ENCODE measurements around the gene ATP23.

The ATP23 gene, protein sequence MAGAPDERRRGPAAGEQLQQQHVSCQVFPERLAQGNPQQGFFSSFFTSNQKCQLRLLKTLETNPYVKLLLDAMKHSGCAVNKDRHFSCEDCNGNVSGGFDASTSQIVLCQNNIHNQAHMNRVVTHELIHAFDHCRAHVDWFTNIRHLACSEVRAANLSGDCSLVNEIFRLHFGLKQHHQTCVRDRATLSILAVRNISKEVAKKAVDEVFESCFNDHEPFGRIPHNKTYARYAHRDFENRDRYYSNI

DNA sequence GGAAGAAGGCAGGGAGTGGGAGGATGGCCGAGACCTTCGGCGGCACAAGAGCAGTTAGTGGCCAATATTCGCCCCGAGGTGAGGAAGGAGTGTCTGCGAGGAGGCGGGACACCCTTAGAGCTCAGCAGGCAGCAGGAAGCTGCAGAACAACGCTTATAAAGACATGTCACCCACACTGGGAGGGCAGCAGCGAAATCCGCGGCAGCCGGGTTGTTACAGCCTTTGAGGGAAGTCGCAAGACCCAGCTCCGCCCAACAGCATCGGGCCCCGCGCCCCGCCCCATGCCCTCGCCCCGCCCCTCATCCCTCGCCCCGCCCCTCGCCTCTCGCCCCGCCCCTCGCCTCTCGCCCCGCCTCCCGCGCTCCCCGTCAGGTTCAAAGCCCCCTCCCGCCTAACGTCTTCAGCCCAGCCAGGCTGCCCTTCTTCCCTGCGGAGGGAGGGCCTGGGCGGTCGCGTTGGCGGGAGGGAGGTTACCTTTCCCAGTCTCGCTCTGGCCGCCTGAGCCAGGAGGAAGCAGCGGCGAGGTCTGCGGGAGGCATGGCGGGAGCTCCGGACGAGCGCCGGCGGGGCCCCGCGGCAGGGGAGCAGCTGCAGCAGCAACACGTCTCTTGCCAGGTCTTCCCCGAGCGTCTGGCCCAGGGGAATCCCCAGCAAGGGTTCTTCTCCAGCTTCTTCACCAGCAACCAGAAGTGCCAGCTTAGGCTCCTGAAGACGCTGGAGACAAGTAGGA lies at the start of gene ATP23:
Gene ATP23 (plus strand): TSS at position 403 of the 730 bp plus-strand sequence. CDS start 135 bp downstream, at position 538.
- peak; percentile 92 for DNase-seq

DNA sequence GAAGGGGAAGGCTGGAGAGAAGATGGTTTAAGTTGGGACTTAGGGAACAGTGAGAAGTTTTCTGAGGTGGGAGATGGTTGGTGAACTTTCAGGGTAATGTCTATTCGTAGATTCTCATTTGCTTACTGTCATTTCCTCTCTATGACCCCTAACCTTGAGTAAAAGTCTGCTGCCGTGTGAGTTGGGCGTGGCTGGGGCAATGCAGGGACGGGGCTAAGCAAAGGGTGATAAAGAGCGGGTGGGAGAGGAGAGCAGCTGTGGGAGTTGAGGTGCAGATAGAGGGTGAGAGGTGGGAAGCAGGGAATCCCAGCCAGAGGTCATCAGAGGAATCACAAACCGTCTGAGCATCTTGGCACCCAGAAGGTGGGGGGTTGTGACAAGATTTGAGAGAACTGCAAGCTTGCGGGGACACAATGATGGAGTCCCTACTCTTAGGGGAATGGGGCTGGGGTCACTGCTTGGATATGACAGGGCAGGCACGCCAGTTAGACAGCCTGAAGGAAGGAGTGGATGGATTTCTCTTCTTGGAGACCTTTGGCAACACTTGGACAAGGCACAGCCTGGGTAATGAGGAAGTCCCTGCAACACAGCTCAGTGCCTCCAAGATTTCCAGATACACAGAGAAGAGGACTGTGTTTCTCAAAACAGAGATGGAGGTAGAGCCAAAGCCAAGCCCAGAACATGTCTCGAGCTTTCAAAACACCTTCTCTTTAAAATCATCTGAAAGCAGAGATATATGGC lies 49.0 kb upstream of the ATP23 start:
- DNase-seq, result no peak

DNA sequence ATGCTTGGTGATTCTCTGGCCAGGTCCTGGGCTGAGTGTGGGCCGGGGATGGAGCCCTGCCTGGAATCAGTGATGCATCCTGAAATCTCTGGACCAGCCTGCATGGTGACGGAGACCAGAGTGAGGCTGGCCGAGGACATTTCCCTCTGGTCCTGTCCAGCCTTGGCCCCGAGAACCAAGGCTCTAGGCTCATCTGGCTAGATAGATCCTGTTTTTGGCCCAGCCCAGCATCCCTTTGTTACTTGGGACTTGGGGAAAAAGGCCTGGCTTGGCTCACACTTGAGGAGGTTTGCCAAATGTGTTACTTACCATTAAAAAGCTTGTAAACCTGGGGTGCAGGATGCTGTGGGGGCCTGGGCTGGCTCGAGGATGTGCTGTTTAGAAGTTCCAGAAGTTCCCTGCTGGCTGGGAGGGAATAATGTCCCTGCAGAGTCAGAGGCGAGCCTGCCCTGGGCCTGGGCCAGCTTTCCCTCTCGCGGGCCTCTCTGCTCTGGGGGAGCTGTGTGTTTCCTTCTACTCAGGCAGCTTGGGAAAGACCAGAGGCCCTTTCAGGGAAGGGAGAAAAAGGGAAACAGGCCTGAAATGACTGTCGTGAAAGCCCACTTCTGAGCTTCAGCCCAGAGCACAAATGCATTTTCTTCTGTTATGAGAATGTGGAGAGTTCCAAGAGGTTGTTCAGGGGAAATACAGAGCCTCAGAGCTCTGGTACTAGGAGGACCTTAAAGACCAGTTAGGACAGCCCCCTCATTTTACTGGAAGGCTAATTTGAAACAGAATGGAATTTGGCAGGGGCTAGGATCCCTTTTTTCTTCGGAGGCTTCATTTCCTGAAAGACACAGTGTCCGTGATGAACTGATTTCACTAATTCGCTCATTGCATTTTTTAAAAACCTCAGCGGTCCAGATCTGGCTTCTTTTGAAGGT lies 47.7 kb upstream of the ATP23 start:
- DNase-seq, result no peak

DNA sequence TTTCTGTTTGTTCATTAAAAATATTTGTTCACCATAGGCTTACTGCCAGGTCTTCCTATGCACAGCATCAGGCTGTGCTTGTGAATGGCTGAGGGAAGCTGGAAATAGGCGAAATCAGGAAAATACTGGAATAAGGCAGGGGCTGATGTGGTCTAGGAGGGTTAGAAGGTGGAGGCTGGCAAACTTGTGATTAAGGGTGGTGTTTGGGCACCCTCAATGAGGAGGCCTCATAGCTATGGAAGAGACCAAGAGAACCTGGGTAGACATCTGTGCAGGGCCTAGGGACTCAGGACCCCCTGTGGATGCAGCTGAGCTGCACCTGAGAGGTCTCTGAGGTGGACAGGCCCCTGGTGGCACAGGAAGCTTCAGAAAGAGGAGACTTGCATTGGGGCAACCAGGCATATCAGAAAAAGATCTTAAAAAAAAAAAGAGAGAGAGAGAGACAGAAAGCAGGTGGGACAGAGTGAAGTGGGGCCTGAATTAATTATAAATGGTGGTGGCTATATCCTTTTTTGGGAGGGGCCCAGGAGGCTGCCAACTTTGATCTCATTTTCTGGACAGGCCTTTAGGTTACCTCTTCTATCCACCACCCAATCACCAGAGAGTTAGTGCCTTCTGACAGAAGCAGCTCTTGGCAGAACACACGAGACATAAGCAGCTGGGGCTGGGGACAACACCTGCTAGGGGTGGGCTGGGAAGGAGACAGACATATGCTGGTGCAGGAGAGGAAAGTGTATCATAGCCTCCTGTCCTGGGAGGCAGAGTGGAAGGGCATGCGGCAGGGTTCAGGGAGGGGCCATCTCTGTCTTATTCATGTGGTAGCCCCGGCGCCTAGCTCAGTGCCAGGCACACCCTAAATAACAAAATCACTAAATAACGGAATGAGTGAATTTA lies 46.7 kb upstream of the ATP23 start:
- DNase-seq, result peak; percentile 72

DNA sequence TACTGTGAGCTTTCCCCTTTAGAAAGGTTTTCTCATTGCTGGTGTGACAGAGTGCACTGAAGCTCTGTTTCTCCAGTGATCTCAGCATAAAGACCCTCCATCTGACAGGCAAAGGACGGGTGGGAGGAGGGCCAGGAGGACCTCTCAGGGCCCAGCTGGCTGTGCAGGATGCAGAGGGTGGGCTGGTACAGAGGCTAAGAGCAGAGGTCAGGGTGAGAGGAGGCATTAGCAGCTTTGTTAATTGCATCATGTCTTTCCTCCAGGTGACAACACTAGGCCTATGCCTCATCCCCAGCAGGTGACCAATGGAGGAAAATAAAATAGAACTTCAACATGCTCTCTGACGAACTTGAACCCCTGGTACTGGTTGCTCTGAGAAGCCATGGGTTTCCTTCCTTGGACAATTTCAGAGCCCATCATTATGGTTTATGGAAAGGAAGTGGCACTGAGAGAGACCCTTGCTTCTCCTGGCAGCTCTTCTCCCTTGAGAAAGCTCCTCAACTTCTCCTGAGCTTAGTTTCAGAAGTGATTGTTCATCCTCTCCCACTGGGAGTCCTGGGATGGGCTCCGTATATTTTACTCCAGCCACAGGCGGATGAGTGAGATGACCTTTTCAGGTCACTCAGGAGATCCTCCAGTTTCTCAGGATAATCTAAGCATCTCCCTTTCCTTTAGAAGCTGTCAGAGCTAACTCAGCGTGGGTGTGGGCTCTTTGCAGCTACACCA lies 45.8 kb upstream of the ATP23 start:
- no peak for DNase-seq

DNA sequence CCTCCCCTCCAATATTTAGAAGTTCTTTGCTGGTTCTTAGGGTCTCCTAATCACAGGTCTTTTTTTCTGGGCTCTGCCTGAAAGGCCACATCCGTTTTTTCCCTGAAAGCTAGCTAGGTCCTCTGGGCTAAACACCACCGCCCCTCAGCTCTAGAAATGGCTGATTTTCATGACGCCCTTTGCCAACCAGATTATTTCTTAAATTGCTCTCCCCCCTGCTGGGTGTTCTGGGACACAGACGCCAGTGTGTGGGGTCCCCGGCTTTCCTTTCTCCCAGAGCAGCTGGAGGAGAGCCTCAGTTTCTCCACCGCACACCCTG lies 45.3 kb upstream of the ATP23 start:
- DNase-seq, result no peak

DNA sequence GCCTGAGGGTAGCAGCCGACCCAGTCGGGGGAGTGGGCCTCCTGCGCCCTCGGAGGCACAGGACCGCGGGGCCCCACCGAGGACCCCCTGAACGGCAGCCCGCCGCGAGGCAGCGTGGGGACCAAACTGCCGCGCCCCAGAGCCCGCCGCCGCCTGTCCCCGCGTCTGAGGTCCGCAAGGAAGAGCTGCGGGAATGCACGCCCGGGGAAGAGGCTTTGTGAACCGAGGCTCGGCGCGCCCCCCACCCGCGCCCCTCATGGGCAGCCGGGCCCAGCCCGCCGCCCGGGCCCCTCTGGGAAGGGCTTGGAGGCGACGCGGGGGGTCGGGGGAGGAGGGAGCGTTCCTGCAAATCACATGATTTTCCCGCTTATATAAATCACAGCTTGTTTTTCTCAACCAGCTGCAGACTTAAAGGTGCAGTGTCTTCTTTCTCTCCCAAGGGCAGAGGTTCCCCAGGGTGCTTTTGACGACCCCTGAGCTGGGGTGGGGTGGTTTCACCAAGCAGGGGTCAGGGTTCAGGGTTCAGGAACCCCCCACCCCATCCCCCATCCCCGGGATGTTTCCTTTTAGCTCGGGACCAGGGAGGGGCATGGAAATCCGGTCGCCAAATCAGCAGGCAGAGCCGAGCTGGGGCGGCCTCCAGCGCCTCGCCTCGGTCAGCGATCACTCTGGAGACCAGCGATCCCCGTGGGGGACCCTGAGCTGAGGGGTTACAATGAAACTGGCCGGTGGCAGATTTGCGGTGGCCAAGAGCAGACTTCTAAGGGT lies 44.7 kb upstream of the ATP23 start:
- DNase-seq, result peak; percentile 32

DNA sequence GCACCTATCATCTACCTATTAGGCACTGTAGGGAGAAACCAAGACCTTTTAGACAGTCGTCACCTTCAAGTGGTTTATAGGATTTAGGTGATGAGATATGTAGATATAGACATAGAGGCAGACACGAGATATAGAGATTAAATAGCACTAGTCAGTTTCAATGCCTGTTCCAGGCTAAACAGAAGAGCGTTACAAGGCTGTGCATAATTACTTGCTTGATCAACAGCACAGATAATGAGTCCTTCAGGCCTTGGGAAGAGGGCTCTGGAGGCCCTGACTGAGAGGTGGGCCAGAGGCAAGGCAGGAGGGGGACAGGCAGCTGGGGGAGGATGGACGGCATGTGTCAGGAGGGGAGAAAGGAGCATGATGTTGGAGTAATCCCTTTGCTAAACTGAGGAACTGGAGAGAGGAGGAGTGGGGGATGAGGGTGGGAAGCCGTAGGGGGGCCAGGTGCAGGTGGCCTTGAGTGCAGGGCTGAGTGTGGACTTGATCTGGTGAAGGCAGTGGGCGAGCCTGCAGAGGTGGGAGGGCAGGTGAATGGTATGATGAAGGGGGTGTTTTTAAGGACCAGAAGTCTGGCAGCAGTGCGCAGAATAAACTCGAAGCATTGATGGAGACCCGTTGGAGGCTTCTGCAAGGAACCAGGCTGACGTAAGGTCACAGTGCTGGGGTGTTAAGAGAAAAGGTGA lies 43.9 kb upstream of the ATP23 start:
- no peak for DNase-seq

DNA sequence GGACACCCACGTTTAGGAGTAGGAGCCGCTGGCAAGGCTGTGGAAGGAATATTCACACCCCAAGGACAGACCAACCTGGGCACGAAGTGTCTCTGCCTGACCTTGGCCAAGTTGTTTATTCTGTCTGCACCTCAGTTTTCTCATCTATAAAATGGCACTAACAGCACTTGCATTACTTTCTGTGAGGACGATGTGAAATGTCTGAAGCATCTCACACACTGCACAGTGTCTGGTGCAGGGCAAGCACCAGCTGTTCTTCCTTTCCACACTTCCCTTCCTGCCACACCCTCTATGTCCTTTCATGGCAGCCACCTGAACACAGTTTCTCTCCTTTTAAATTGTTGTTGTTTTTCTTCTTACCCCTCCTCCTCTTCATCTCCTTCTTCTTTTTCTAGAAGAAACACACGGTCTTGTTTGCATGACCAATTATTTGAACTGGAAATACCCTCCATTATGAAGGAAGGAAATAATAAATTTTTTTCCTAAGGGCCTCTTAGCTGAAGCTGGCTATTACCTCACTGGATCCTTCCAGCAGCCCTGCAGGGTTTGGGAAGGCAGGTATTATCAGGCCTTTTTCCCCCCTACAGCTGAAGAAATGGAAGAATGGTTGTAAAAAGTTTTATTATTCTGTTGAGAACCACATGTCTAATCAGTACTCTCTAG lies 42.9 kb upstream of the ATP23 start:
- peak; percentile 66 for DNase-seq

DNA sequence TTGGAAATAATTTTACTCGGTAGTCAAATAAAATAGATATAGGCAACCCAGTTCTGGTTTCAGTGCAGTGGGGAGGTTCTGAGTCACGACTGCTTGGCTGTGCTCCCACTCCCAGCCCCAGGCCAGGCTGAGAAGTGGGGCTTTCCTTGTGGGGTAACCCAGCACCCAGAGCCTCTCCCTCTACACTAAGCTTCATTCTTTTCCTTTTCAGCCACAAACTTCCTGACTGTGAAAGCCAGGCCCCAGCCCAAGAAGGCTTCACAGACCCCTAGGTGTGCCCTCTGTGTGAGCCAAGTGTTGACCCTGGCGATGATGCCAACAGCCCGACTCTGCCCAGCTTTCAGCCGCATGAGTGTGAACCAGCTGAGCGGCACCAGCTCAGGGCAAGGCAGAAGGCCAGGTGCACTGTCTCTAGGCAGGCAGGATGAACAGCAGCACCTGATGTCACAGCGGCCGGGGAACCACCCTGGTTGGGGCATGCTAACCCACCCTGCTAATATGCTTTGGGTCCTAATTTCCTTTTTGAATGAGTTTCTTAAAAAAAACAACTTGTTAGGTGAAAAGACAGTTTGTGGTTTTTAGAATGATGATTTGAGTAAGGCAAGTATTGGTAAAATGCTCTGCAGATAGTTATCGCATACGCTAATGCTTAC lies 42.2 kb upstream of the ATP23 start:
- DNase-seq, result peak; percentile 91

DNA sequence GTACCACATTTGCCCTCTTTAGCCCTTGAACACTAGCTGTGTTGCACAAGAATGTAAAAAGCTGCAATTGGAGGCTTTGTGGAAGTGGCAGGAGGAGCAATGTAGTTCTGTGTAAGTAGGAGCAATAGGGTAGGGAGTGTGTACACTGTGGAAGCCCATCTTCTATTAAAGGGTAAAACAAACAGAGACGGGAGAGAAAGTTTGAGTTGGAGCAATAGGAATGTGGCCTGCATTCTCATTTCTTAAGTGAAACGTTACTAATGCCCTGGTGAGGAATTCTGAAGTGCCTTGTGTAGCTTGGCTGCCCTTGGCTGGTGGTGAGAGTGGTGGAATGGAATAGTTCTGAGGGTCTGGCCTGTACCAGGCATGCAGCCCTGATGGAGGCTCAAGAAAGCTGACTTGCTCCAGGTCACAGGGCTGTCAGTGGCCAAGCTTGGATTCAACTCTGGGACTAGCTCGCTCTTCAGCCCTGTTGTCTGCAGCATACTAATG lies 38.8 kb upstream of the ATP23 start:
- DNase-seq, result no peak

DNA sequence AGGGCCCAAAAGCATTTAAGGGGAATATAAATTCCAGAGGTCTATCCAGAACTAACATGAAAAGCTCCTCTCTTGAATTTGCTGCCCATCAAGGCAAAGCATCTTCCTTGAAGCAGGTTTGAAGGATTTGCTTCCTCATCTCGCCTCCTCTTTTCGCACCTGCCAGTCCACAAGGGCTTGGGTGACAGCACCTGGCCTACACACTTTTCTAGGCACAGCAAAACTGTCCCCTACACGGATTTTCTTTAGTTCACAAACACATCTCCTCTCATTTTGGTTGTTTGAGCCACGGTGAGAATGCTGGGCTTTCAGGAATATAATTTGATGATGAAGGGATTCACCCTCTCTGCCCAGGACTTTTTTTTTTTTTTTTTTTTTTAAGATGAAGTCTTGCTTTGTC lies 36.9 kb upstream of the ATP23 start:
- peak; percentile 29 for DNase-seq

DNA sequence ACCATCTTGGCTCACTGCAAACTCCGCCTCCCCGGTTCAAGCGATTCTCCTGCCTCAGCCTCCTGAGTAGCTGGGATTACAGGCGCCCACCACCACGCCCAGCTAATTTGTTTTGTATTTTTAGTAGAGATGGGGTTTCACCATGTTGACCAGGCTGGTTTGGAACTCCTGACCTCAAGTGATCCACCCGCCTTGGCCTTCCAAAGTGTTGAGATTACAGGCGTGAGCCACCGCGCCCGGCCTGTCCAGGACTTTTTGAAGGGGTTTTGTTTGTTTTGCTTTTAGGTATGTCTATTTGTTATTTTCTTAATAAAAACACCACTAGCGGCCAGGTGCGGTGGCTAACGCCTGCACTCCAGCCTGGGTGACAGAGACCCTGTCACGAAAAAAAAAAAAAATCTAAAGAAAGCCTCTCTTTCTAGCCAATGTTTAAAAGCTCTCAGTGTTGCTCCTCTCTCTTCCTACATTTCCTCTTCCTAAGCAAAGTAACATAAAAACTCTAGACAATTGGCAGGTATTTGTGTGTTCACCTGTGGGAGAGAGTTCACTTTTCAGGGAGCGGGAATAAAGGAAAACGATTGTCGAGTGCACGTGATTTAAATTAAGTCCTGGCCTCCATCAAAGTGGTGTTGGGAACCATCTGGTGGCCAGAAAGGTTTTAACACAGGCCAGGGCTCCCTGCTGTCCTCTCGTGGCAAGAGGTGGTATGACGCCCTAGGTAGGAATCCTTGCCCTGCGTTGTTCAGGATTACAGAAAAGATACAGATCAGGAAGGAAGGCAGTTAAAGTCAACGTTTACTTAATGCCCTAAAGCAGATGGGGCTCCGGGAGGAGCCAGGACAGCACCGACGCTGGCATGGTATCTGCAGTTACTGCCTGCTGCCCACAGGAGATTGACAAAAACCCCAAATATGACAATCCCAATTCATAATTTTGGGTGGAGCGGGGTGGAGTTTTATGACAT lies 36.2 kb upstream of the ATP23 start:
- DNase-seq, result peak; percentile 86

DNA sequence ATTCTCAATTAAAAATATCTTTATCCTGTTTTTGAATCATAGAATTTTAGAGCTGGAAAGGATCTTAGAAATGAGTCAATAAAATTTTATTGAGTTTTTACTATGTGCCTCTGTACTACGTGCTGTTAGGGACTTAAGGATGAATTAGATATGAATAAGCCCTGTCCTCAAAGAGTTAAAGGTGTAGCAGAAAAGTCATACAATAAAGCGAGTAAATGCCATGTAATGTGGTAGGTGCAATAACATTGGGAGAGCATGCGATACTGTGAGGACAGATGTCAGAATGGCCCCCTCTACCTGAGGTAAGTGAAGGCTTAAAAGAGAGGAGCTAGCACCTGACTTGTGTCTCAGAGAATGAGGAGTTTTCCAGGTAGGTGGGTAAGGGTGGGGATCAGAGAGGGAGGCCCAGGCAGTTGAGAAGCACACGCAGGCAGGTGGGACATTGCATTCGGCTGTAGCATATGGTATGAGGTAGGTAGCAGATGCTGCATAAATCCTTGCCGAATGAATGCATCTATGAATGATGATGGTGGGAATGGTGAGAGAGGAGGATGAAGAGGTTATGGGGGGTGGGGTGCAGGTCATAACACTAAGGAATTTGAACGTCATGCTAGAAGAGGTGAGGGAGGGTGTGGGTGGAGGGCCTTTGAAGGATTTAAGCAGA lies 35.4 kb upstream of the ATP23 start:
- DNase-seq, result no peak

DNA sequence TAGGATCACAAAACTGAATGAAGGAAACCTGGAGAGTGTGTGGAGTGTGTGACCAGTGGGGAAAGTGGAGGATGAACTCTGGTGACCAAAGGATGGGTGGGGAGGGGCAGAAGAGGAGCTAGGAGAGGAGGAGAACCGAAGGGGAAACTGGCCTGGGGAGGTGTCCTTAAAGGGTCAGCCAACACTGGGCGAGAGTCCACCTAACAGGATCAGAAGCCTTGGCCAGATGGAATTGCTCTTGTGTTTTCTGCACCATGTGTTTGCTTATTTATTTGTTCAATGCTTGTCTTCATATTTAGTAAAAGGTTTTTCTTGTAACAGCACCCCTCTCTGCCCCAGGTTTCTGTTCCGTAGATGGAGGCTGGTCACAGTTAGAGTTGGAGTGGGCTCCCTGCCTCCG lies 34.5 kb upstream of the ATP23 start:
- DNase-seq, result no peak

DNA sequence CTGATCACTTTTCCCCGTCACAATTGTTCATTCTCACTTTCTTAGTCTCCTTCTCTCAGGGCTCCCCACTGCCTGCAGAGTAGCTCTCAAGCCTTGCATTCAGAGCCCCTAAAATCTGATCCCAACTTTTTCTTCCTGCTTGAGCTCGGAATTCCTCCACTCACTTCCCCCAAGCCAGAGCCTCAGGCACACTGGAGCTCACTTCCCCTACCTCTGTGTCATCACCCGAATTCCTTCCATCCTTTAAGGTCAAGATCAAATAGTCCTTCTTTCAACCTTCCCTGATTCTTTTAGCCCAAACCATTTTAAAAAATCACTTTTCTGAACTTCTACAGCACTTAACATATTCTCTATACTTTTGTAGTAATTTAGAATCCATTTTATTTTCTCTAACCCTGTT lies 34.1 kb upstream of the ATP23 start:
- DNase-seq, result no peak

DNA sequence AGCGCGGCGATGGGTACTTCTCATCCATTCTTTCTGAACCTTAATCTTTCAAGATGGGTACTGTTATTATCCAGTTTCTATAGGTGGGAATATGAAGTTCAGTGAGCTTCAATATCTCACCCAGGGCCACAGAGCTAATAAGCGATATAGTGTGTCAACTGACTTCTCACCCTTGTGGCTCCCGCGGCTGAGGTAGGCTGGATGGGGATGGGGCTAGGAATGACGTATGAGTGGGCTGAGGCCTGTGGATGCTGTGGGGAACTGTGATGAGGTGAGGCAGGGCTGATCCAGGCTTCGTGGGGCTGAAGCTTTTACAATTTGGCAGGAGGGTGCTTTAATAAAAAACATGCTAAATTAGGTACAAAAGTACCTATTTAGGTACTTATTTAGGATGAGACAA lies 32.9 kb upstream of the ATP23 start:
- no peak for DNase-seq
